ENCODE data around the gene UNC13A.
"Not testable (repeated sequence)": the region's sequence is repeated elsewhere in the genome, so short reads cannot be mapped to it uniquely, and the experiment has no call there.

Gene UNC13A

GRCh38 chr19:17604372-17605025 lies 83.7 kb downstream of the UNC13A start:
- no peak for DNase-seq (ENCODE audit: low spot score)

GRCh38 chr19:17602872-17603510 lies 85.2 kb downstream of the UNC13A start:
- DNase-seq (ENCODE audit: low spot score) = no peak

DNA sequence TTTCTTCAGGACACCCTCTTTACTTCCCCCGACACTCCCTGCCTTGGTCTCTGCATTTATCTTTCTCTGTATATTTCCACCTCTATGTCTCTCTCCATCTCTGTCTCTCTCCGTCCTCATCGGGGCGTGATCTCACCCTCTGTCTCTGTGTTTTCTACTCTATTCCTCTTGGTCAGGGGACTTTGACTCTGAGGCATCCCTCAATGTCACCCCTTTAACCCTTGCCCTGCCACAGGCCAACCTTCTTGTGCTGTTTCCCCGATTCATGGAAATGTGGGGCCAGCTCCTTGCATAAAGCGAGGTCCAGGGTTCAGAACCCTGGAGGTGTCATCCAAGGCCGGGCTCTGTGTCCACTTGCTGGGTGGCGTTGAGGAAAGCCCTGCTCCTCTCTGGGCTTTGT lies 85.9 kb downstream of the UNC13A start:
- no peak for DNase-seq (ENCODE audit: low spot score)

DNA sequence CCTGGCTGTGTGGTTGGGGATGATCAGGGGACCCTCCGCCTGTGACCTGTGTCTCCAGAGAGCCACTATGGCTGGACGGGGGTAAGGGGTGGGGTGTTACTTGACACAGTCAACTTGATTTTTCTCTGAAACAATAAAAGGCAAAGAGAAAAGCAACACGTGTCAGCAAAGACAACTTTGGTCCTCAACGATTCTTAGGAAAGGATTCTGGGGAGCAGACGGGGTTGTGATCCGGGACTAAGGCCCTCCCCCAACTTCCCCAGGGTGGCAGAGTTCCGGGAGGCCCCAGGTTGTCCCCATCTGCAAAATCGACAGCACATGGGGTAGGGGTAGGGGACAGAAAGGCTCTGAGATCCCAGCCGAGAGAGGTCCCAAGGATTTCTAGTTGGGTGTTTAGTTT lies 86.5 kb downstream of the UNC13A start:
- DNase-seq (ENCODE audit: low spot score) = no peak

DNA sequence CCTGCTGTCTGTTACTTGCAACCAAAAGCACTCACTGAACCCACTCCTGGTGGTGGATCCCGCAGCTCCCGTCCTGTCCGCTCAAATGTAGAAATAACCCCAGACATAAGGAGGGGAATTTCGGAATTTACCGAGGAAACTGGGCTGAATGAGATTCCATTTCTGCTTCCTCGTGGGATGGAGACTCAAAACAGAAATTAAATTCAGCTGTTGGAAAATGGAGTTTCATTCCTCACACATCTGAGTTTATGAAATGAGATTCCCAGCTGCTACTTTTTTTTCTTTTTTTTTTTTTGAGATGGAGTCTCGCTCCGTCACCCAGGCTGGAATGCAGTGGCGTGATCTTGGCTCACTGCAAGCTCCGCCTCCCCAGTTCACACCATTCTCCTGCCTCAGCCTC lies 88.4 kb downstream of the UNC13A start:
- DNase-seq (ENCODE audit: low spot score) = no peak

DNA sequence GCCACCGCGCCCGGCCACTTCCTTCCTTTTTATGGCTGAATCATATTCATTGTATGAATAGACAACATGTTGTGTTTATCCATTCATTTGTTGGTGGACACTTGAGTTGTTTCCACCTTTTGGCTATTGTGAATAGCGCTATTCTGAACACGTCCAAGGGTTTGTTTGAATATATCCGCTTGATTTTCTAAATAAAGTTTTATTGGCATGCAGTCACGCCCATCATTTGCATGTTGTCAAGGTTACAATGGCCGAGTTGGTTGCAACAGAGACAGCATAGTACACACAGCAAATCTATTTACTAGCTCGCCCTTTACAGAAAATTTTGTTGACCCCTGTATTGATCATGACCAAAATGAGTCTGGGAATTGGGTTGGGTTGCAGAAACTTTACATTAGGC lies 89.2 kb downstream of the UNC13A start:
- DNase-seq (ENCODE audit: low spot score) = no peak

- DNase-seq (ENCODE audit: low spot score) = not testable (repeated sequence)
Measured at GRCh38 chr19:17598063-17598462, 90.1 kb downstream of the UNC13A start.

GRCh38 chr19:17594296-17594695 lies 93.9 kb downstream of the UNC13A start:
- DNase-seq (ENCODE audit: low spot score) = not testable (repeated sequence)

DNA sequence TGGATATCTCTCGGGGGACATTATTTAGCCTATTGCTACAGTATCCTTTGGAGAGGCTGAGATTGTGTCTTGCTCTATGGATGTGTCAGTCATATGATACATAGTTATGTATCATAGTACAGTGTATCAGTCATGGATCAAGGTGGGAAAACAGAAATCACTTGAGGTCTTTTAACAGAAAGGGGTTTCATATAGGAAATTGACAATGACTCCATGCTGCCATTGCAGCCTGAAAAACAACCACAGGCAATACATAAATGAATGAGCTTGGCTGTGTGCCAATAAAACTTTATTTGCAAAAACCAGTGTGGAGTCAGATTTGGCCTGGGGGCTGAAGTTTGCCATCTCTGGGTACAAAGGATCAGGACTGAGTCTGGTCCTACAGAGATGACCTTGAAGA lies 97.3 kb downstream of the UNC13A start:
- no peak for DNase-seq (ENCODE audit: low spot score)

DNA sequence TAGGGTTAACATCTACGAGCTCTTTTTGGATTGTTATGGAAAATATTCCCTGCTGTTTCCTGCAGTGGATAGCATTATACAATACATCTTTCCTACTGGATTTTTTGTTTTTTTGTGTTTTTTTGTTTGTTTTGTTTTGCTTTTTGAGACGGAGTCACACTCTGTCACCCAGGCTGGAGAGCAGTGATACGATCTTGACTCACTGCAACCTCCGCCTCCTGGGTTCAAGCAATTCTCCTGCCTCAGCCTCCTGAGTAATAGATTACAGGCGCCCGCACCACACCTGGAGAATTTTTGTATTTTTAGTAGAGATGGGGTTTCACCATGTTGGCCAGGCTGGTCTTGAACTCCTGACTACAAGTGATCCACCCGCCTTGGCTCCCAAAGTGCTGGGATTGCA lies 102.8 kb downstream of the UNC13A start:
- not testable (repeated sequence) for DNase-seq (ENCODE audit: low spot score)

DNA sequence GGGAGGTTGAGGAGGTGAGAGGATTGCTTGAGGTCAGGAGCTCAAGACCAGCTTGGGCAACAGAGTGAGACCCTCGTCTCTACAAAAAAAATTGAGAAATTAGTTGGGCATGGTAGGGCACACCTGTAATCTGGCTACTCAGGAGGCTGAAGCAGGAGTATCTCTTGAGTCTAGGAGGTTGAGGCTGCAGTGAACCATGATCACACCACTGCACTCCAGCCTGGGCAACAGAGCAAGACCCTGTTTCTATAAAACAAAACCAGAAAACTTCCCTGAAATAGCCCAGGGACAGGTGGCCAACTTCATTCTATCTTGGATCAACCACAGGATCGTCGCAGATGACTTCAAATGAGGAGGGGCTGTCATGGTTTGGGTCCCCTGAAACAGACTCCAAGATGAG lies 104.0 kb downstream of the UNC13A start:
- no peak for DNase-seq (ENCODE audit: low spot score)

DNA sequence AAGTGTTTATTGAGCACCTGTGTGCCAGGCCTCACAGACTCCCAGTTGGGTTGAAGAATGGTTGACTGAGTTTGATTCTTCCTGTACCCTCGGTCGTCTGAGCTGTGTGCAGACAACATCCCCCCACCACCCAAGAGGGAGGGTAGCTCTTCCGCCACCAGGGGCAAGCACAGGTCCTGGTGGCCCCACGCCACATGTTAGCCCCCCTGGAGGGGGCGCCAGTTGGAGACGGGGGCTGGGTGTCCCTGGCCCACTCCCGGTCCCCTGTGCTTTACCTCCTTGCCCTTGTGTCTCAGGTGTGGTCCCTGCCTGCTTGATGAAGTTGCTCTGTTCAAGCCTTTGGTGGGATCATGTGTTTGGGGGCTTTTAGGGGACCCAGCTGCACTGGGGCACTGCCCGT lies 105.5 kb downstream of the UNC13A start:
- DNase-seq (ENCODE audit: low spot score) = no peak

DNA sequence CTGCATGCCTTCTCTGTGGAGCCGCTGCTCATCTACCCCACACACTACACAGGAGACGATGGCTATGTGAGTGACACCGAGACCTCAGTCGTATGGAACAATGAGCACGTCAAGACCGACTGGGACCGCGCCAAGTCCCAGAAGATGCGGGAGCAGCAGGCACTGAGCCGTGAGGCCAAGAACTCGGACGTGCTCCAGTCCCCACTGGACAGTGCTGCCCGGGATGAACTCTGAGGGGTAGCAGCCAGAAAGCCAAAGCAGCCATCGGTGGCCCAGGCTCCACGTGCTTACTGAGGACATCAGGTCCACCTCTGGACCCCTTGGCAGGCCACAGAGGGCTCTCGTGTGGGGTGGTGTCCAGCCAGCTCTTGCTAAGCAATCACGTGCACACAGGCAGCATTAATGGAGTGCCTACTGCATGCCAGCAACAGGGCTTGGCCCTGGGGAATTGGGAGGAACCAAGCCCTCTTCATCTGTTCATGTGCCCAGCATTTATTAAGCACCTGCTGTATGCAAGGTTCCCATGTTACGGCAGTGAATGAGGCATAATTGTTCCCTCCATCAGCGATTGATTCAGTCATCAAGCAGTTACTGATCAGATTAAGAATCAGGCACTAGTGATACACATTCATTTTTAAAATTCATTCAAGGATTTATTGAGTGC lies 106.8 kb downstream of the UNC13A start:
- DNase-seq (ENCODE audit: low spot score) = no peak

DNA sequence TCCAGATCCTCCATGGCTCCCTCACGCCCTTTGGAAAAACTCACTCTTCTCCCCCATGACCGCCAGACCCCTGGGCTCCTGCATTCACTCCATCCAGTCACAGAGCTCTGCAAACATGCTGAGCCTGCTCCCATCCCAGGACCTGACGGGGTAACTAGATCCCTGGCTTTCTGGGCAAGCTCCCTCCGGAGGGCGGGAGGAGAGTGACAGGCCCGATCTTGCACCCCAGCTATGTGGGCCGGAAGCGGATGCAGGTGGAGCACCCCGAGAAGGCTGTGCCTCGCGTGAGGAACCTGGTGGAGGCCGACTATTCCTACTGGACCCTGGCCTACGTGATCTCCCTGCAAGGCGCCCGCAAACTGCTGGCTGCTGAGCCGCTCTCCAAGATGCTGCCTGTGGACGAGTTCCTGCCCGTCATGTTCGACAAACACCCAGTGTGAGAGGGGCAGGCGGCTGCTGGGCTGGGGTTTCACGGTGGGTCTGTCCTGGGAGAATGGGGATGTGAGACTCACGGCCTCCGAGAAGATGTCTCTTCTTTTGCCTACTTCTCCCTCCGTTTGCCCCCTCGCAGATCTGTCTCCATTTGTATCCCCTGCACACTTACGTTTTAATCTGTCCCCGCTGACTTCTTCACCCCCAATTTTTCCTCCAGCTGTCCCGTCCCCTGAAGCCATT lies 107.5 kb downstream of the UNC13A start:
- peak; percentile 32 for DNase-seq (ENCODE audit: low spot score)

GRCh38 chr19:17579661-17580244 lies 108.4 kb downstream of the UNC13A start:
- DNase-seq (ENCODE audit: low spot score) = peak; percentile 85

DNA sequence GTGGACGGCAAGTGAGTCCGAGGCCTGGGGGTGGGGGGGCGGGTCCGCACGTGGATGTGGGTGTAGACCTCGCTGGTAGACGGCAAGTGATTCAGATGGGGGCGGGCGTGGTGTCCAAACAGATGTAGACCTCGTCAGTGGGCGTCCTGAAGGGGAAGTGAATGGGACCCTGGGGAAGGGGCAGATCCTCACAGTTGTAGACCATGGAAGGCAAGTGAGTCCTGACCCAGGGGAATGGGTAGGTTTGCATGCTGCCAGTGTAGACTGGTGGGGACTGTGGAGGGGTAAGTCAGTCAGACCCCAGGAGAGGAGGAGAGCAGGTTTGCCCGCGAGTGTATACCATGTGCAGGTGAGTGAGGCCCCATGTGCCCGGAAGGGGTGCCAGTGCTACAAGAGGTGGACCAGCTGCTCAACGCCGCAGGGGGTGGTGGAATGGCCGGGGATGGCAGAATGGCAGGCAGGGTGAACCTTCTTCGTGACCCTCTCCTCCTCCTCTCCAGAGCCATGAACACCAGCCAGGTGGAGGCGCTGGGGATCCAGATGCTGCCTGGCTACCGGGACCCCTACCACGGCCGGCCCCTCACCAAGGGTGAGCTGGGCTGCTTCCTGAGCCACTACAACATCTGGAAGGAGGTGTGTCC lies 110.6 kb downstream of the UNC13A start:
- no peak for DNase-seq (ENCODE audit: low spot score)

DNA sequence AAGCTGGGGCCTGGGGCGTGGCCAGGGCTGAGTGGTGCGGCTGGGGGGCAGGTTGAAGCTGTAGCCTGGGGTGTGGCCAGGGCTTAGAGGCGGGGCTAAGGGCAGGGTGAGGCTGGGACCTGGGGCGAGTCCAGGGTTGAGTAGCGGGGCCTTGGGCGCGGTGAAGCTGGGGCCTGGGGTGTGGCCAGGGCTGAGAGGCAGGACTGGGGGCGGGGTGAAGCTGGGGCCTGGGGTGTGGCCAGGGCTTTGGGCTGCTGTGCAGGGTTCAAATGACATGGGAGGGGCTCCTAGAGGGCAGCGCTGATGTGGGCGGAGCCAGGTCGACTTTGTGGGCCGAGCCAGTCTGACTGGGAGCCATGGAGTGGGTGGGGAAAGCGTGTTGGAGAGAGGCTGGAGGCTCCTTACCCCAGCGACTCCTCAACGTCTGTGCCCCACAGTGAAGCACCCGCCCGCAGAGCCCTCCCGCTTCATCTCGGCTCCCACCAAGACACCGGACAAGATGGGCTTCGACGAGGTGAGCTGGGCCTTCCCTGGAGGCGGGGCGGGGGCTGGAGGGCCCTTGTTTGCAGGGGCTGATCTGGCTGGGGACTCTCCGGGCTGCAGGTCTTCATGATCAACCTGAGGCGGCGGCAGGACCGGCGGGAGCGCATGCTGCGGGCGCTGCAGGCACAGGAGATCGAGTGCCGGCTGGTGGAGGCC lies 111.2 kb downstream of the UNC13A start:
- DNase-seq (ENCODE audit: low spot score) = peak; percentile 94

DNA sequence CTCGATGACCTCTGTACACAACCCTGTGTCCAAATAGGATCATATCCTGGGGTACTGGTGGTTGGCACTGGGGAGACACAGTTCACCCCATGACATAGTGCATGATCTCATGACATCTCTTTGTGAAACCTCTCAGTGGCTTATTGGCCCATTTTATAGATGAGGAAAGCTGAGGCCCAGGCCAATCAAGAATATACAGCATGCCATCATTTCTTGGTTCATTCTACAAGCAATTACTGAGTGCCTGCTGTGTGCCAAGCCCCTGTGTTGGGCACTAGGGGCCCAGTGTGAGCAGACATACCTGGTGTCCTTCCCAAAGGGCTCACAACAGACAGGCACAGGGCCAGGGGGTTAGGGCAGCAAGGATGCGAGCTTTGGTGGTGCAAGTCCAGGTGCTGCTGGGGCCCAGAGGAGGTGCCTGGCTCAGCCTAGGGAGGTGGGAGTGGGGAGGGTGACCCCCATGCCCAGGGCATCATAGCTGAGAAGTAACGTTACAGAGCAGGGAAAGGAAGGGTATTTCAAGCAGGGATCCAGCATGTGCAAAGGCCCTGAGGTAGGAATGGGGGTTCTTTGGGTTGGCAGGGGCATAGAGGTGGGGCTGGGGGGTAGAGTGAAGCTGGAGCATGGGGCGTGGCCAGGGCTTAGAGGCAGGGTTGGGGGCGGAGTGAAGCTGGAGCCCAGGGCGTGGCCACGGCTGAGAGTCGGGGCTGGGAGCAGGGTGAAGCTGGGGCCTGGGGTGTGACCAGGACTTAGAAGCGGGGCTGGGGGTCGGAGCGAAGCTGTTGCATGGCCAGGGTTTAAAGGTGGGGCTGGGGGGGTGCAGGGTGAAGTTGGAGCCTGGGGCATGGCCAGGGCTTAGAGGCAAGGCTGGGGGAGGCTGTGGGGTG lies 112.0 kb downstream of the UNC13A start:
- no peak for DNase-seq (ENCODE audit: low spot score)

DNA sequence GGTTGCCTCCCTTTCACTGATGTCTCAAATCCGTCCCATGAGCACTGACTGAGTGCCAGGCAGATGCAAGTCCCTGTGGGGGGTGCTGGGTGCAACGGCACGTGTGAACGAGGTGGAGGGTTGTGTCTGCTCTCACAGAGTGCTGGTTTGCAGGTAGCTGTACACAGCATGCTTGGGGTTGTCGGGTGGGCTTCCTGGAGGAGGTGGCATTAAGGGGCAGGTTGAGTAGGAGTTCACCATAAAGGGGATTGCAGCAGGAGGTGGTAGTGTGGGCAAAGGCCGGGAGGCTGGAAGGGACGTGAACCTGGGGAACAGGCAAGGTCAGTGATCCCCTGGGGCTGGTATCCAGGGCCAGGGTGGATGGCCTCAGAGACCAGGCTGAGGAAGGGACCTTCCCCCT lies 115.5 kb downstream of the UNC13A start:
- no peak for DNase-seq (ENCODE audit: low spot score)

- DNase-seq (ENCODE audit: low spot score) = no peak
Measured at GRCh38 chr19:17570791-17571190, 117.4 kb downstream of the UNC13A start.

Data from iPS-NIHi11 (cell line).